ENCODE measurements around the gene MIF.
A peak's percentile ranks its signal among the peaks of the same experiment; 100 is the strongest.
"Not testable (repeated sequence)": the region's sequence is repeated elsewhere in the genome, so short reads cannot be mapped to it uniquely, and the experiment has no call there.

The MIF gene

DNA sequence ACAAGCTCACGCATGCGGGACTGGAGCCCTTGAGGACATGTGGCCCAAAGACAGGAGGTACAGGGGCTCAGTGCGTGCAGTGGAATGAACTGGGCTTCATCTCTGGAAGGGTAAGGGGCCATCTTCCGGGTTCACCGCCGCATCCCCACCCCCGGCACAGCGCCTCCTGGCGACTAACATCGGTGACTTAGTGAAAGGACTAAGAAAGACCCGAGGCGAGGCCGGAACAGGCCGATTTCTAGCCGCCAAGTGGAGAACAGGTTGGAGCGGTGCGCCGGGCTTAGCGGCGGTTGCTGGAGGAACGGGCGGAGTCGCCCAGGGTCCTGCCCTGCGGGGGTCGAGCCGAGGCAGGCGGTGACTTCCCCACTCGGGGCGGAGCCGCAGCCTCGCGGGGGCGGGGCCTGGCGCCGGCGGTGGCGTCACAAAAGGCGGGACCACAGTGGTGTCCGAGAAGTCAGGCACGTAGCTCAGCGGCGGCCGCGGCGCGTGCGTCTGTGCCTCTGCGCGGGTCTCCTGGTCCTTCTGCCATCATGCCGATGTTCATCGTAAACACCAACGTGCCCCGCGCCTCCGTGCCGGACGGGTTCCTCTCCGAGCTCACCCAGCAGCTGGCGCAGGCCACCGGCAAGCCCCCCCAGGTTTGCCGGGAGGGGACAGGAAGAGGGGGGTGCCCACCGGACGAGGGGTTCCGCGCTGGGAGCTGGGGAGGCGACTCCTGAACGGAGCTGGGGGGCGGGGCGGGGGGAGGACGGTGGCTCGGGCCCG, at the start of gene MIF:
Gene MIF (plus strand): TSS at position 439 of the 765 bp plus-strand sequence. CDS start 92 bp downstream, at position 531.
- peak; percentile 91 for DNase-seq (ENCODE audit: low read depth)

DNA sequence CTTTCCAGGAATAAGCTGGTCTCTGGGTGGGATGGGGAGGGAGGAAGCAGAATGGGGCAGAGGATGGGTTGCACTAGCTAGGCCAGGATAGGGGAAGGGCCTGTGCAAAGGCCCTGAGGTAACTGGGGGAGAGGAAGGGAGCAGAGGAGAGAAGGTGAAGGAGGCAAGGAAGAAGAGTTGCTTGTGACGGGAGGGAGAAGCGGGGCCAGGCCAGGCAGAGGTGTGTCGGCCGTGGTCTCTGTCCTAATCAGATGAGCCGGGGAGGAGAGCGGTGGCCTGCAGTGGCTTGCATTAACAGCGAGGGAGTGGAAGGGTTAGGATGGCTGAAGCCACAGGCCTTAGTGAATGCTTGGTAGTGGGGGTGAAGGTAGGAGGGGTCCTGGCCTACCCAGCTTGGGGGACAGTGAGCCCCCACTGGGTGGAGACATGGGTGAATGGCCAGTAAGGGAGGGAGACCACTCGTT, 49.4 kb upstream of the MIF start:
- DNase-seq (ENCODE audit: low read depth): no peak

DNA sequence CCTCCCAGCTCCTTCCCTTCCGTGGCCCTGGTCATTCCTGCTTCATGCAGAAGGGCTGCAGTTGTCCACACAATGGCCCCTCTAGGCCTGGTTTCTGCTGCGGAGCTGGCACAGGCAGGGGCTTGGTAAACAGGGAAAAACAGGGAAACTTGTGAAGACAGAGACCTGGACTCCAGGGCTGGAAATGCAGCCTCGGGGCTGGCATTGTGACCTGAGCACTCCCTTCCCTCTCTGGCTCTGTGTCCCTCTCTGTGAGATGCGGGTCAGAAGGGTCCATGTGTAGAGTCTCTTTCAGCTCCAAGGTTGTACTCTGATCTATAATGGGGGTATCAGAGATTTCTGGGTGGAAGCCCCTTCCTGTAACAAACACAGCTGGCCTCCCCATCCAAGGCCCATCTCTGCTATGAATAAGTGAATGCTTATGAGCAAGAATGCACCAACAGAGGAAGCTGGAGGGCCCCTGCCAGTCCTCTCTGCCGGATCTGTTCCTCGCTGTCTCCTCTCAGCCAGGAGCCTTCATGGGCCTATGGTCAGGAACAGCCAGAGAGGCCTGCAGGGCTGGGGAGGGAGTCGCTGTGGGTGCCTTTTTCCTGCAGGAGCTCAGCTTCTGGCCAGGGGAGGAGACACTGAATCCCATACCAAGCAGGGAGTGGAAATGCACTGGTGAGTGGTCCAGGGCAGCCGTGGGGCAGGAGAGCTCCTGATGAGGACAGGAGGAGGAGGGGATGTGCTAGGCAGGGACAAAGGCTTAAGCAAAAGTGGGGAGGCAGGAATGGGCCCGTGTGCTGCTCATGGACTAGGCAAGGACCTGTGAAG, 48.7 kb upstream of the MIF start:
- no peak for DNase-seq (ENCODE audit: low read depth)

GRCh38 chr22:23846081-23846469, 48.1 kb upstream of the MIF start:
- no peak for DNase-seq (ENCODE audit: low read depth)

GRCh38 chr22:23847310-23847920, 46.8 kb upstream of the MIF start:
- no peak for DNase-seq (ENCODE audit: low read depth)

DNA sequence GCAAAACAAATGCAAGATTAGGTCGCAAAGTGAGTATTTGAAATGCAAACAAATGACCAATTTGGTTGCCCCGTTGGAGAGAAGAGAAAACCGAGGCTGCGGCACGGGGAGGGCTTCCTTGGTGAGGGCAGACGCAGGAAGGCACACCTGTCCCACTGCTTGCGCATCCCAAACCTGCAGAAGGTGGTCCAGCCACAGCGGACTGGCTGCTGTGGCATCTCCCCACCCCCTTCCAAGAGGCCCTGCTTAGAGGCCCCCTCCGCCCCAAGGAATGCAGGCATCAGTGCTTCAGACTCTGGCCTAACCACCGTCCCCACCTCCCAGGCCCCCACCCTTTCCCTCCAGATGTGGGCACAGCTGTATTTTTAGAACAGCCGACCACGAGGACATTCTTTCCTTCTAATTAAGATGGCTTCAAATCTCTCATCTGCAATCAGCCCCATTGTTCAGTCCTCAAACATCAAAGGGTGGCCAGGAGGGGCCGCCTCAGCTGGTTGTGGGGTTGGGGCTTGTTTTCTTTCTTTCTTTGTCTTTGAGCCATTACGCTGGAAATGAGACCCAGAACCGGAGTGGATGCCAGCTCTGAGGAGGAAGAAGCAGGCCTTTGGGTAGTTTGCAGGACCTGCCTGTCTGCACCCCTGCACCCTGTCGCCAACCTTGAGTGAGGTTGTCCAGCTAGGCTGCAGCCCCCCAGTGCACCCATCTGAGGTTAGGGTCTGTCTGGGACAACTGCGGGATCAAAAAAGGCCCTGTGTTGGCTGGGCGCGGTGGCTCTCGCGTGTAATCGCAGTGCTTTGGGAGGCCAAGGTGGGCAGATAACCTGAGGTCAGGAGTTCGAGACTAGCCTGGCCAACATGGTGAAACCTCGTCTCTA, 46.0 kb upstream of the MIF start:
- DNase-seq (ENCODE audit: low read depth): no peak

- peak; percentile 82 for DNase-seq (ENCODE audit: low read depth)
Observed at GRCh38 chr22:23849009-23850006, 44.9 kb upstream of the MIF start.

DNA sequence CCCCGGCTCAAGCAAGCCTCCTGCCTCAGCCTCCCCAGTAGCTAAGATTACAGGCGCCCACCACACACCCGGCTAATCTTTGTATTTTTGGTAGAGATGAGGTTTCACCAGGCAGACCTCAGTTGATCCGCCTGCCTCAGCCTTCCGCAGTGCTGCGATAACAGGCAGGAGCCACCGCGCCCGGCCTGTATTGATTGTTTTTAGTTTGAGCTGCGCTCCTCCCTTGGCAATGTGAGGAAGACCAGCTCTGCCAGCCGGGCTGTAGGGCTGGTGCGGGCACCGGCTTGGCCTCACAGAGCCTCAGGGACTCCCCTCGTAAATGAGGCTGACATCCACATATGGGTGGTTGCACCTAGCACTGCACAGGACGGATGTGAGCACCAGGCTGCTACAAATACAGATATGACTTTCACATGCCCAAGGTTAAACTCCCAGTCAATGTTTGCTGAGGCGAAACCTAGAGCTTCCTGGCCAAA, 44.0 kb upstream of the MIF start:
- DNase-seq (ENCODE audit: low read depth): no peak

DNA sequence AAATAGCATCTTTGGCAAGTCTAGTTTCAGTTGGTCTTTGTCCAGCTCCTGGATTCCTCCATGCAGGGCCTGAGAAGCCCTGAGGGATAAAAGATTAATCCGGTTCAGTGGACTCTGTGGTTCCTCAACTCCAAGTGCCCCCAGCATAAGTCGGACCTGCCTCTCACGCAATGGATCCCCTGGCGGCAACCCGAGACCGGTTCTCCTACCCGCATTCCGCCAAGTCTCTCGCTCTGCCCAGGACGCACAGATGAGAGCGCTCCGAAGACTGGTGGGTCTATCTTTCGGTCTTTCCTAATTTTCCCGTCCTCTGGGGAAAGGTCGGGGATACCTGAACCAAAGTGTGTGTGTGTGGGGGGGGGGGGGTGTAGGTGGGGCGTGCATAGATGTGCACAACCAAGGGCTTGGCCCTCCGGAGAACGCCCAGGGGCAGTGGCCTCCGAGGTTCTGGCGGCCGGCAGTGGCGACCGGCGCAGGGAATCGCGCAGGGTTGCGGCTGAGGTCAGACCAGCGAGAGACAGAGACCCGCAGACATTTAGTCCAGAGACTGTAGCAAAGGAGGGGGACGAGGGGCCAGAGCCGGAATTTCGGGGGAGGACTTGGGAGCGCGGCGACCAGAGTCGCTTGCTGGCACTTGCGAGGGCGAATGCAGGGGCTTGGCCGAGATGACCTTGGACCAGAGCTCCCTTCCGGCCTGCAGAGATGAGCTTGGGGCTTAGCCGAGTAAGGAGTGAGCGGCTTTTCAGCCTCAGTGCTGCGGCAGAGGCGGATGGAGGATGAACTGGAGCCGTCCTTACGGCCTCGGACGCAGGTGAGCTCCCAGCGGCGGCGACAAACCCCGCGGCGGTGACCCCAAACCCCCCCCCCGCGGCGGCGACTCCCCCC, 37.2 kb upstream of the MIF start:
- DNase-seq (ENCODE audit: low read depth): peak; percentile 74

DNA sequence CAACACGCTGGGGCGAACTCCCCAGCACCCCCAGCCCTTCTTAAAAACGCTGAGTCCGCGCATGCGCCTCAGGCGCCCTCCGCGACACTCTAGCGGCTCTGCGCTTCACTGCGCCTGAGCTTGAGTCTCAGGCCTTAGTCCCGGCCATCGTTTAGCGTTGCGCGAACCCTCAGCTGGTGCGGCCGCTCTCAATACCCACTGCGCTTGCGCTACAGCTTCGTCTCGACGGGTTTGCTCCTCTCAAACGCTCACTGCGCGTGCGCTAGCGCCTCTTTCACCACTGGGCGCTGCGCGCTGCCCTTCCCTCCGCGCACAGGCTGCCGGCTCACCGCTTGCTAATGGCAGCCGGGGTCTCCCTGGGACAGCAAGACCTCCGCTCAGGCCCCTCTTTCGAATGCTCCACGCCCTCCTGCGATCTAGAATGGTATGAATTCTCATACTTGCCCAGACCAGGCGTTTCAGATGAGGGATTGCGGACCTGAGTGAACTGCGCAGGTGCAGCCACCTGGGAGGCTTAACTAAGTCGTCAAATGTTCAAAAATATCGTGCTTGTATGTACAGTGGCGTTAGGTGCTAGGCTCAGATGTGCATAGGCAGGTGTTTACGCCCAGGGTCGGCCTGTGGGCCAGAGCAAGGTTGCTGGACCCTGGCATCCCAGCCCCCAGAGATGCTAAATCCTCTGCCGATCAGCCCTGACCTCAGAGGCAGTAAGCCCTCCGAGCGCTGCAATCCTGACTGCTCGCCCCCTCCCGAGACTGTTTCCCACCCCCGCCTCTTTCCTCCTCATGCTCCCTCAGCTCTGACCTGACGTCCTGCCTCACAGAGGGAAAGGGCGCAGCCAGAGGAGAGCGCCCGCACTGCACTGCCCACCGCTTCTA, 36.3 kb upstream of the MIF start, which contains the start of gene SLC2A11:
Gene SLC2A11 (plus strand): TSS at position 270 of the 878 bp plus-strand sequence. CDS start 125 bp downstream, at position 395.
- DNase-seq (ENCODE audit: low read depth): peak; percentile 99

- DNase-seq (ENCODE audit: low read depth): no peak
Observed at GRCh38 chr22:23858484-23858815, 35.7 kb upstream of the MIF start.

- no peak for DNase-seq (ENCODE audit: low read depth)
Observed at GRCh38 chr22:23859201-23859600, 35.0 kb upstream of the MIF start.

- DNase-seq (ENCODE audit: low read depth): not testable (repeated sequence)
Observed at GRCh38 chr22:23860187-23860586, 34.0 kb upstream of the MIF start.

- DNase-seq (ENCODE audit: low read depth): peak; percentile 62
Observed at GRCh38 chr22:23862103-23862502, 32.1 kb upstream of the MIF start.

- not testable (repeated sequence) for DNase-seq (ENCODE audit: low read depth)
Observed at GRCh38 chr22:23864499-23865154, 29.6 kb upstream of the MIF start.

DNA sequence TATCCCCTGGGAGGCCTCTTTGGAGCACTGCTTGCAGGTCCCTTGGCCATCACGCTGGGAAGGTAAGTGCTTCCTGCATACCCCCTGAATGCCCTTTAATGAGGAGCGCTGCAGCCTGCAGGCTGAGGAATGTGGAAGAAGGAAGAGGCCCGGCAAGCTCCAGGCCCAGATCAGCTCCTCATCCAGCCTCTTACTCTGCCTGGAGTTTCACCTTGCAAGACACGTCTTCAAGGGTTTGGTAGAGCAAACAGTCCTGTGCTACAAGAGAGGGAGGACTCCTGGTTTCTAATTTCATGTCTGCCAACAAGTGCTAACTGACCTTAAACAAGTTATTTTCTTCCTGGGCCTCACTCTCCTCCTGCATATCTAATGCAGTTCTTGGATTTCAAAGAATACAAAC, 25.6 kb upstream of the MIF start:
- DNase-seq (ENCODE audit: low read depth): no peak

DNA sequence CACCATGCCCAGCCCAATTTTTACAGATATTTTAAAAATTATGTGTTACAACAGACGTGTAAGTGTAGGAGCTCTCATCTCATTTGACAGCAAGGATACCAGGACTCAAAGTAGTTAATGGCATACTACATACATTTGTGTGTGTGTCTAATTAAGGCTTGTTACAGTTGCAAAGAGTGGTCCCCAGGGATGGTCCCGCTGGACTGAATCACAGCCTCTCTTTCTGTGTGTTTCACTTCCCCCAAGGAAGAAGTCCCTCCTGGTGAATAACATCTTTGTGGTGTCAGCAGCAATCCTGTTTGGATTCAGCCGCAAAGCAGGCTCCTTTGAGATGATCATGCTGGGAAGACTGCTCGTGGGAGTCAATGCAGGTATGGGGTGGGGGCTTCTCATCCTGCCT, 19.3 kb upstream of the MIF start:
- no peak for DNase-seq (ENCODE audit: low read depth)

- DNase-seq (ENCODE audit: low read depth): no peak
Observed at GRCh38 chr22:23875801-23876200, 18.4 kb upstream of the MIF start.
